SK-N-SH treated with all-trans-retinoic acid at 6 μM for 48 hours (cell line): ENCODE measurements around the gene PSMB9.
A peak's percentile ranks its signal among the peaks of the same experiment; 100 is the strongest.

Source experiments
- ATAC-seq: fragments of 200-7000 bp; cut with Tn5 transposase; 3 replicates; pipeline ENCODE4 v1.9.1; 2020; ENCODE audit warnings: mild to moderate bottlenecking, moderate library complexity
- ARNTL ChIP-seq: fragments of 450-650 bp; formaldehyde crosslinking; IDR thresholded peaks from 2 replicates; pipeline ENCODE4 v1.5.0; 2020; ENCODE audit warnings: low read depth, mild to moderate bottlenecking, moderate library complexity, borderline replicate concordance
- BACH2 ChIP-seq: fragments of 250-450 bp; sonication (Bioruptor Pico); IDR thresholded peaks from 2 replicates; pipeline ENCODE4 v1.9.0; 2021; ENCODE audit warnings: mild to moderate bottlenecking, borderline replicate concordance
- CREB5 ChIP-seq: fragments of 250-450 bp; sonication (Bioruptor Pico); IDR thresholded peaks from 2 replicates; pipeline ENCODE4 v1.5.1; 2020; ENCODE audit warnings: low read depth, mild to moderate bottlenecking, moderate library complexity
- CSDC2 ChIP-seq: fragments of 250-450 bp; sonication (Bioruptor Pico); IDR thresholded peaks from 2 replicates; pipeline ENCODE4 v1.5.0; 2020; ENCODE audit warnings: mild to moderate bottlenecking, moderate library complexity
- CSRNP3 ChIP-seq: fragments of 250-450 bp; sonication (Bioruptor Pico); IDR thresholded peaks from 2 replicates; pipeline ENCODE4 v1.5.1; 2021; ENCODE audit warnings: mild to moderate bottlenecking, moderate library complexity
- ESRRG ChIP-seq: fragments of 250-450 bp; sonication (Bioruptor Pico); IDR thresholded peaks from 2 replicates; pipeline ENCODE4 v1.6.1; 2021; ENCODE audit warnings: mild to moderate bottlenecking
- GLIS3 ChIP-seq: fragments of 250-450 bp; sonication (Bioruptor Pico); IDR thresholded peaks from 2 replicates; pipeline ENCODE4 v1.5.0; 2020; ENCODE audit warnings: mild to moderate bottlenecking, moderate library complexity
- ISL1 ChIP-seq: fragments of 250-450 bp; sonication (Bioruptor Pico); IDR thresholded peaks from 2 replicates; pipeline ENCODE4 v2.1.2; 2022; ENCODE audit warnings: mild to moderate bottlenecking, moderate library complexity
- OSR1 ChIP-seq: fragments of 250-450 bp; sonication (Bioruptor Pico); IDR thresholded peaks from 2 replicates; pipeline ENCODE4 v1.8.0; 2022; ENCODE audit warnings: moderate library complexity, mild to moderate bottlenecking, inconsistent platforms
- PATZ1 ChIP-seq: fragments of 250-450 bp; sonication (Bioruptor Pico); IDR thresholded peaks from 2 replicates; pipeline ENCODE4 v1.8.0; 2020; ENCODE audit warnings: mild to moderate bottlenecking, moderate library complexity, borderline replicate concordance
- POU6F1 ChIP-seq: fragments of 250-450 bp; sonication (Bioruptor Pico); IDR thresholded peaks from 2 replicates; pipeline ENCODE4 v1.8.0; 2021; ENCODE audit warnings: low read depth, mild to moderate bottlenecking, moderate library complexity, borderline replicate concordance
- PPARA ChIP-seq: fragments of 250-450 bp; sonication (Bioruptor Pico); IDR thresholded peaks from 2 replicates; pipeline ENCODE4 v1.5.0; 2020; ENCODE audit warnings: mild to moderate bottlenecking, borderline replicate concordance
- RARB ChIP-seq: fragments of 250-450 bp; sonication (Bioruptor Pico); IDR thresholded peaks from 2 replicates; pipeline ENCODE4 v1.8.0; 2021; ENCODE audit warnings: mild to moderate bottlenecking, moderate library complexity
- SNAI2 ChIP-seq: fragments of 250-450 bp; sonication (Bioruptor Pico); IDR thresholded peaks from 2 replicates; pipeline ENCODE4 v1.5.0; 2020; ENCODE audit warnings: mild to moderate bottlenecking, moderate library complexity
- TCF4 ChIP-seq: fragments of 250-450 bp; sonication (Bioruptor Pico); IDR thresholded peaks from 2 replicates; pipeline ENCODE4 v1.8.0; 2021; ENCODE audit warnings: mild to moderate bottlenecking, moderate library complexity, borderline replicate concordance
- TOX ChIP-seq: fragments of 250-450 bp; sonication (Bioruptor Pico); IDR thresholded peaks from 2 replicates; pipeline ENCODE4 v1.8.0; 2021; ENCODE audit warnings: mild to moderate bottlenecking, moderate library complexity, borderline replicate concordance
- TSHZ2 ChIP-seq: fragments of 250-450 bp; sonication (Bioruptor Pico); IDR thresholded peaks from 2 replicates; pipeline ENCODE4 v1.5.0; 2020; ENCODE audit warnings: mild to moderate bottlenecking, moderate library complexity
- ZC3H10 ChIP-seq: fragments of 250-450 bp; sonication (Bioruptor Pico); IDR thresholded peaks from 2 replicates; pipeline ENCODE4 v1.5.1; 2021; ENCODE audit warnings: mild to moderate bottlenecking, moderate library complexity
- ZFP30 ChIP-seq: fragments of 450-650 bp; formaldehyde crosslinking; IDR thresholded peaks from 2 replicates; pipeline ENCODE4 v1.5.0; 2022; ENCODE audit warnings: mild to moderate bottlenecking, moderate library complexity
- ZNF565 ChIP-seq: fragments of 450-650 bp; formaldehyde crosslinking; conservative IDR thresholded peaks from 2 replicates; pipeline ENCODE4 v1.5.0; 2020; ENCODE audit warnings: low read depth, mild to moderate bottlenecking, moderate library complexity
- ZNF8 ChIP-seq: fragments of 450-650 bp; formaldehyde crosslinking; IDR thresholded peaks from 2 replicates; pipeline ENCODE4 v1.5.0; 2020; ENCODE audit warnings: mild to moderate bottlenecking, moderate library complexity

PSMB9 gene

GRCh38 chr6:32883789-32884188, 29.8 kb downstream of the PSMB9 start (continued):
- no peak for TF ChIP-seq CSRNP3
- no peak for TF ChIP-seq ZFP30 (CRISPR knock-in tag)

- ATAC-seq, result peak; percentile 84
- TF ChIP-seq ZC3H10 (CRISPR knock-in tag) (no peak), ZNF565 (no peak), CREB5 (CRISPR knock-in tag) (no peak), ISL1 (CRISPR knock-in tag) (no peak), TSHZ2 (CRISPR knock-in tag) (no peak), ZNF8 (CRISPR knock-in tag) (no peak), ESRRG (CRISPR knock-in tag) (no peak), CSDC2 (CRISPR knock-in tag) (no peak), GLIS3 (CRISPR knock-in tag) (no peak), TCF4 (CRISPR knock-in tag) (no peak), OSR1 (no peak), TOX (CRISPR knock-in tag) (no peak), POU6F1 (CRISPR knock-in tag) (no peak), PPARA (CRISPR knock-in tag) (no peak), PATZ1 (no peak), RARB (CRISPR knock-in tag) (no peak), SNAI2 (no peak), BACH2 (CRISPR knock-in tag) (no peak), ARNTL (CRISPR knock-in tag) (no peak), CSRNP3 (no peak)
These were observed 31.8 kb downstream of the PSMB9 start for GRCh38 chr6:32885698-32886286.
